NCI-H510A (cell line): ENCODE results near the gene PLEKHM2.

ENCODE experiments used
- DNase-seq: peaks from one replicate; lab custom pipeline; 2025; lab: John Stamatoyannopoulos, UW

PLEKHM2 gene

DNA sequence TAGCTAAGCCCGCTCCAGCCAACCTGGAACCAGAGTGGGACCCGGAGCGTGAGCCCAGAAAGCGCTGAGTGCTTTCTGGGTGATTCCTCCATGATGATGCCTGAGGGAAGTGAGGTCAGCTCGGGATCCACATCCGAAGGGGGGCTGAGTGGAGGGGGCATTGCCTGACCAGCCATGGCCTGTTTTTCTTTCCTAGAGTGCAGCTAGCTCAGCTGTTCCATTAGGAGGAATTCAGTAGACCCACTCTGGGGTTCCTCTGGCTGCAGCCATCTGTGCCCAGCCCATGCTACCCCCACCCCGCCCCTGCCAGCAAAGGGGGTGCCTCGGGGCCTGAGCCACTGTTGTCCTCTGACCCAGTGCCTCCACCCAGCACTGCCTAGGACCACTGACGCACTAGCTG lies 42.4 kb downstream of the PLEKHM2 start:
- DNase-seq: no peak

DNA sequence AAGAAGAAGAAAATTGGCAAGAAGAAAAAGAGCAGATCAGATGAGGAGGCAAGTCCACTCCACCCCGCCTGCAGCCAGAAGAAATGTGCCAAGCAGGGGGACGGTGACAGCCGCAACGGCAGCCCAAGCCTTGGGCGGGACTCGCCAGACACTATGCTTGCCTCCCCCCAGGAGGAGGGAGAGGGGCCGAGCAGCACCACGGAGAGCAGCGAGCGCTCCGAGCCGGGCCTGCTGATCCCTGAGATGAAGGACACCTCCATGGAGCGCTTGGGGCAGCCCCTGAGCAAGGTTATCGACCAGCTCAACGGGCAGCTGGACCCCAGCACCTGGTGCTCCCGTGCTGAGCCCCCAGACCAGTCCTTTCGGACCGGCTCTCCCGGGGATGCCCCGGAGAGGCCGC lies 42.9 kb downstream of the PLEKHM2 start:
- no peak for DNase-seq

DNA sequence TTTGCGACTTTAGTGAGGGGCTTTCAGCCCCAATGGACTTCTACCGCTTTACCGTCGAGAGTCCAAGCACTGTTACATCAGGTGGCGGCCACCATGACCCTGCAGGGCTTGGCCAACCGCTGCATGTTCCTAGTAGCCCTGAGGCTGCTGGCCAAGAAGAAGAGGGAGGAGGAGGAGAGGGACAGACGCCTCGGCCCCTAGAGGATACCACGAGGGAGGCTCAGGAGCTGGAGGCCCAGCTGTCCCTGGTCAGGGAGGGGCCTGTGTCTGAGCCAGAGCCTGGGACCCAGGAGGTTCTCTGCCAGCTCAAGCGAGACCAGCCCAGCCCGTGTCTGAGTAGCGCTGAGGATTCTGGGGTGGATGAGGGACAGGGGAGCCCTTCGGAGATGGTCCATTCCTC lies 43.3 kb downstream of the PLEKHM2 start:
- no peak for DNase-seq

DNA sequence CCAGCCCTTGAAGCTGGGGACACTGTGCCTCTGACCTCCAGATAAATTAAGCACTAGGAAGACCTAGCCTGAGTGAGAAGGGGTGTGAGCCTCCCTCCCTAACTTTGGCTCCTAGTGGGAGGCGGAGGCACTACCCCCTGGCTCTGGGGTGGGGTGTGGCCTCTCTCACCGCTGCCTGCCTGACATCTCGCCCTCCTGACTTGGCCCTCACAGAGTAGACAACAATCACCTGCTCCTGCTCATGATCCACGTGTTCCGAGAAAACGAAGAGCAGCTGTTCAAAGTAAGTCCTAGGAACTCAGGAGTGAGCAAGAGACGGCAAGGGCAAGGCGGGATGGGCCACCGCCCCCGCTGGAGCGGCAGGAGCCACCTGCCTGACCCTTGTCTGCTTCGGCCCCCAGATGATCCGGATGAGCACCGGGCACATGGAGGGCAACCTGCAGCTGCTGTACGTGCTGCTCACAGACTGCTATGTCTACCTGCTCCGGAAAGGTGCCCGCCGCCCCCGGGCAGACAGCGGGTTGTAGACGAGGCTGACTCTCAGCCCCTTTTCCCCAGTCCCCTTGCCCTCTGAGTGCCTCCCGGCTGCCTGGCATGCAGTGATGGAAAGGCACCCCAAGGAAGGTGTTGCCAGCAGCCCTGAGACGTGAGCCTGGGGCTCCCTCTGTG lies 43.9 kb downstream of the PLEKHM2 start:
- no peak for DNase-seq

DNA sequence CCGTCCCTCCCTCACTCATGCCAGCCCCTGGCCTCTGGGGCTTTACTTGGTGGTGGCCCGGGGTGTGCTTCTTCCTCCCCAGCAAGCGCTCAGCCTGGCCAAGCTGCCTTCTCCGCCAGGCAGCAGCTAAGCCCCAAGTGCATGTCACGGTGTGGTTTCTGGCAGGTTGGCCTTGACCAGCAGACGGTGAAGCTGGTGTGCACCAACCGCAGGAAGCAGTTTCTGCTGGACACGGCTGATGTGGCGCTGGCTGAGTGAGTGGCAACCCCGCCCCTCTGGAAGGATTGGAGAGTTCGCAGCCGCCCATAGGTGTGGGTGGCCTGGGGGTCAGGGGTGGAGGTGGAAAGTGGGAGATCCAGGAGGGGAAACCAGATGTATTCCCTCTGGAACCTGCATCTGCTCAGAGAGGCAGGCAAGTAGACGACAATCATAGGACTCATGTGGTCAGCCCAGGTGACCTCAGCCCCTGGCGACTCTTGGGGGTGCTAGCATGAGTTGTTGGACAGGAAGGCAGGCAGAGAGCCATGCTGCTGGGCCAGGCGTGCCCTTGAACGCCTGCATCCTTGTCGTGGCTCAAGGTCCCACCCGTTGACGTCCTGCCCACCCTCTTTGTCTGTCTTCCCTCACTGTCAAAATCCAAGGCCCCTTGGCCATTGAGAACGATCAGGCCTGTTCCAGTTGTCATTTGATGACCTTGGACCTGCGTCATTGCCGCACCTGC lies 45.0 kb downstream of the PLEKHM2 start:
- no peak for DNase-seq

DNA sequence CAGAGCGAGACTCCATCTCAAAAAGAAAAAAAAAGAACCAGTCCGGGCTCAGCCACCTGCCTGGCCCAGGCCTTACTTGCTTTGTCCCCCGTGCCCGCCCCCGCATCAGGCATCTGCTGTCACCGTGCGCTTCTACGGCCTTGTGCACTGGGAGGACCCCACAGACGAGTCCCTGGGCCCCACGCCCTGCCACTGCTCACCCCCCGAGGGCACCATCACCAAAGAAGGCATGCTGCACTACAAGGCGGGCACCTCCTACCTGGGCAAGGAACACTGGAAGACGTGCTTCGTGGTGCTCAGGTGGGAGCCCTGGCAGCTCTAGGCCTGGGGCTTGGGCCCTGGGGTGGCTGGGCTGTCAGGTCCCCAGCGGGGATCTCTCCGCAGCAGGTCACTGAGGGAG lies 46.3 kb downstream of the PLEKHM2 start:
- no peak for DNase-seq

DNA sequence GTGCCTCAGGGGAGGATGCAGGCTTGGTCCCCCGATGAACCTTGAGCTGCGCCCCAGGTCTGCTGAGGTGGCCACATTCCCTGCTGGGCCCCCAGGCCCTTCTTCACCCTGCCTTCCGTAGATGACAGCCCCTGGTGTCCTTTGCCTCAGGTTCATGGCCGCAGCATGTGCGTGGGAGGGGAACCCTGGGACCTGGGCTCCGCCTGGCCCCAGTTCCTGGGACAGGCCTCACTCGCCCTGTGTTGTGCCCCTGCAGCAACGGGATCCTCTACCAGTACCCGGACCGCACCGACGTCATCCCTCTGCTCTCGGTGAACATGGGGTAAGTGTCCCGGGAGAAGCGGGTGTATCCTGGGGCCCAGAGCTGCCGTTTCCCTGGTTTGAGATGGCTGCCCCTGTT lies 46.8 kb downstream of the PLEKHM2 start:
- no peak for DNase-seq

- no peak for DNase-seq
Observed at GRCh38 chr1:15731735-15732685, 47.9 kb downstream of the PLEKHM2 start.

DNA sequence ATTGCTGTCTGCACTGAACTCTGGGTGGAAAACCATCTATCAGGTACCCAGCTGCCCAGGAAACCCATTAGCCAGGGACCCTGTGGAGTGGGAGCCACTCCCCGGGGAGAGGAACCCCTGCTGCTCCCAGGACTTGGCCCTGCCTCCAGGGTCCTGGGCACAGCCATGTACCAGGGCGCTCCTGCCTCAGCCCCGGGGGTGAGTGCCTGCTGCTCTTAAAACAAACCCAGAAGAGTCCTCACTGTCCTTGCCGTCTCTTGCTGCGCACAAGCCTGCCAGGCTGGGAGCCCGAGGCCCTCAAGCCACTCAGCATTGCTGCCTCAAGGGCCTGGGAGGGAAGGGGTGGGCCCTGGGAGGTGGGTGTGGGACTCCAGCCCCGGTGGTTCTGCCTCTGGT lies 48.6 kb downstream of the PLEKHM2 start:
- no peak for DNase-seq

GRCh38 chr1:15733218-15733725 lies 49.2 kb downstream of the PLEKHM2 start:
- no peak for DNase-seq

- DNase-seq: no peak
Observed at GRCh38 chr1:15733726-15734226, 49.7 kb downstream of the PLEKHM2 start.

- DNase-seq: no peak
Observed at GRCh38 chr1:15734296-15734695, 50.2 kb downstream of the PLEKHM2 start.

DNA sequence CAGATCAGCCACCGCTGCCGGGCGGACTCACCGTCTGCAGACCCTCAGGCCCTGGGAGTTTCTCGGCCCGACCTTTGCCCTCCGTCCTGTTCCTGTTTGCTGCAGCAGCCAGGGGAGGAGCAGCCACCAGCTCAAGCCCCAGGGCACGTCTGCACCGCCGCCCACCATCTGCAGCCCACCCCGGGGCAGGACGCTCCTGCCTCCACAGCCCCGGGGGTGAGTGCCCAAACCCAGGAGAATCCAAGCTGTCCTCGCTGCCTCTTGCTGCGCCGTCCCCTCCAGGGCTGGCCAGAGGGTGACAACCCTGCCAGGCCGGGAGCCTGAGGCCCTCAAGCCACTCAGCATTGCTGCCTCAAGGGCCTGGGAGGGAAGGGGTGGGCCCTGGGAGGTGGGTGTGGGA lies 50.8 kb downstream of the PLEKHM2 start:
- DNase-seq: no peak

- DNase-seq: no peak
Observed at GRCh38 chr1:15735304-15736037, 51.4 kb downstream of the PLEKHM2 start.

- peak; percentile 97 for DNase-seq
Observed at GRCh38 chr1:15736038-15736891, 52.1 kb downstream of the PLEKHM2 start, which contains the start of gene SLC25A34. SLC25A34 (plus strand) TSS chr1:15736258; CDS start chr1:15736486, 228 bp downstream.

DNA sequence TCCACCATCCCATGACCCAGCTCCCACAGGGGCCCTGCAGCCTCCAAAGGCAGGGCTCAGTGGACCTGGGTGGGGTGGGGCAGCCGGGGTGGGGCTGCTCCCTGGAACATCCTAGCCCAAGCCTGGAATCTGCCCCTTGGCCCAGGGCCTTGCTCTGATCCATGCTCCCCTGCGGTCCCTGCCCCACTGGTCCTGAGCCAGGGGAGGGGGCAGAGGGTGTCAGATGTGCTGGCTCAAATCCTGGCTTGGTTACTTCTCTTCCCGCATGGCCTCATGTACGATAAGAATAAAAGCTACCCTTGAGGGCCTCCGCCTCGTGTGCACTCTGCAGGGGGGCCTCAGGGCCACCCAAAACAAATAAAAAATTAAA lies 52.8 kb downstream of the PLEKHM2 start:
- no peak for DNase-seq

GRCh38 chr1:15737324-15738319 lies 53.5 kb downstream of the PLEKHM2 start:
- no peak for DNase-seq

DNA sequence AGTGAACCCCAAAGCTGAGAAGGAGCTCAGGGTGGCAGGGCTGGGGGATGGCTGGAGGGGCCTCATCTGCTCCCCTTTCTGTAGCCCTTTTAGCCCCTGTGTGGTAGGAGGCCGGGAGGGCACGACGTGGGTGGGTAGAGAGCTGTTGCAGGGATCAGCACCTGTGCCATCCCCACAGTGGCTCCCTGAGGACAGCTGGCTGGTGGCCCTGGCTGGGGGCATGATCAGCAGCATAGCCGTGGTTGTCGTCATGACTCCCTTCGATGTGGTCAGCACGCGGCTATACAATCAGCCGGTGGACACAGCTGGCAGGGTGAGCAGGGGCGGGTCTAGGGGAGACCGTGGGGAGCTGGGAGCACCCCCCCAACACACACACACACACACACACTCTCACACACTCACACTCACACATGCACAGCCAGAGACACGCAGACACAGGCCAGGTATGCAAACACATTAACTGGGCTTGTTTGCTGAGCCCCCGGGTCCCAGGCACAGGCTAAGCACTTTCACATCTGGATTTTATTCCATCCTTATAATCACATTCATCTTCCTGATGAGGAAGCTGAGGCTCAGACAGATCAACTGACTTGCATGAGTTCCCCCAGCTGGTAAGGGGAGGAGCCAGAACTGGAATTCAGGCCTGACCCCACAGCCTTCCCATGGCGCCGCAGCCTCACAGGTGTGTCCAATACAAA lies 54.4 kb downstream of the PLEKHM2 start:
- DNase-seq: no peak

DNA sequence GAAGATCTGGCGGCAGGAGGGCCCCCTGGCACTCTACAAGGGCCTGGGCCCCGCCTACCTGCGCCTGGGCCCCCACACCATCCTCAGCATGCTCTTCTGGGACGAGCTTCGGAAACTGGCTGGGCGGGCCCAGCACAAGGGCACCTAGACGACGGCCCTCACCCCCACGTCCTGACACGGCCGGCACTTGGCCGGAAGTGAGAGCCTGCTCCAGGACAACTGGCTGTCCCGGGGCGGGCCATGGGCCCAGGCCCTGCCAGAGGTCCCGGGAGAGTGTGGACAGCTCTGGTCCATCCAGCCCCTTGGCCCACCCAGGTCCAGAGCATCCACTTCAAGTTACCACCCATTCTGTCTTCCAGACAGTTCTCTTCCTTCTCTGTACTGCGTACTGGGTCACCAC lies 55.1 kb downstream of the PLEKHM2 start:
- DNase-seq: no peak
